Smooth muscle cell (in vitro differentiated cells): ENCODE data around the gene PEMT. TPM values are rescaled to one million over a fixed set of nuclear protein-coding genes. Genes with fewer than 3 reads are reported as not detected.

Source experiments
- DNase-seq: peaks from one replicate; lab custom pipeline; 2025; ENCODE audit not compliant: unreplicated experiment; lab: John Stamatoyannopoulos, UW
- H2AFZ ChIP-seq: fragments of 200-600 bp; sonication (generic); 2 replicates; pipeline ENCODE4 v1.6.0; 2016; ENCODE audit warnings: antibody characterized with exemption, low read depth, mild to moderate bottlenecking
- H3F3A ChIP-seq: fragments of 200-600 bp; sonication (generic); 2 replicates; pipeline ENCODE4 v1.6.0; 2017; ENCODE audit warnings: antibody characterized with exemption, low read depth
- H3K27ac ChIP-seq: fragments of 200-600 bp; sonication (generic); 2 replicates; pipeline ENCODE4 v1.5.1; 2016; ENCODE audit warnings: low read depth, mild to moderate bottlenecking
- H3K27me3 ChIP-seq: fragments of 200-600 bp; sonication (generic); 2 replicates; pipeline ENCODE4 v1.6.1; 2016; ENCODE audit warnings: low read depth, mild to moderate bottlenecking
- H3K36me3 ChIP-seq: fragments of 200-600 bp; sonication (generic); 2 replicates; pipeline ENCODE4 v1.5.1; 2016; ENCODE audit warnings: low read depth
- H3K4me1 ChIP-seq: fragments of 200-600 bp; sonication (generic); 2 replicates; pipeline ENCODE4 v1.5.1; 2016; ENCODE audit warnings: low read depth
- H3K4me2 ChIP-seq: fragments of 200-600 bp; sonication (generic); 2 replicates; pipeline ENCODE4 v1.6.0; 2016; ENCODE audit warnings: mild to moderate bottlenecking
- H3K4me3 ChIP-seq: fragments of 200-600 bp; sonication (generic); 2 replicates; pipeline ENCODE4 v1.5.1; 2016; ENCODE audit warnings: mild to moderate bottlenecking
- H3K79me2 ChIP-seq: fragments of 200-600 bp; sonication (generic); 2 replicates; pipeline ENCODE4 v1.6.0; 2016; ENCODE audit warnings: low read depth, mild to moderate bottlenecking
- H3K9ac ChIP-seq: fragments of 200-600 bp; sonication (generic); 2 replicates; pipeline ENCODE4 v1.6.0; 2016; ENCODE audit warnings: low read depth
- H3K9me3 ChIP-seq: fragments of 200-600 bp; sonication (generic); replicated peaks from 2 replicates; pipeline ENCODE4 v1.5.1; 2016; ENCODE audit warnings: low read depth
- H4K20me1 ChIP-seq: fragments of 200-600 bp; sonication (generic); 2 replicates; pipeline ENCODE4 v1.6.0; 2016; ENCODE audit warnings: low read depth
- CTCF ChIP-seq: fragments of 200-600 bp; sonication (generic); IDR thresholded peaks from 2 replicates; pipeline ENCODE4 v1.5.1; 2017; ENCODE audit warnings: borderline replicate concordance, mild to moderate bottlenecking, antibody characterized with exemption; ENCODE audit not compliant: insufficient read depth, poor library complexity, severe bottlenecking
- WGBS: methylation state at CpG from one replicate; pipeline ENCODE4 v1.1.7; 2016; ENCODE audit warnings: low lambda C conversion rate; 5-methylcytosine and 5-hydroxymethylcytosine counted together
- polyA plus RNA-seq: library from polyadenylated mRNA; unstranded; fragments of >200 nt; fragmentation: Nextera tagmentation; extraction: Ambion mirVana; gene quantifications from 2 replicates; pipeline ENCODE4 v1.2.1, GENCODE V29; 2016
- total RNA-seq: library from RNA; depleted of rRNA; stranded (reverse); fragments of >200 nt; gene quantifications from 2 replicates; pipeline ENCODE4 v1.2.3, GENCODE V29; 2014

The PEMT gene
- total and polyA plus RNA-seq, 2 experiments from 2014 or later: 43.8 to 69.9 TPM

- H3K36me3 ChIP-seq: no peaks in the 10 kb centered on the region
- H4K20me1 ChIP-seq: peaks cover 19% of the 10 kb centered on the region
- peaks cover 11% of the 10 kb centered on the region for H3K4me1 ChIP-seq
- no peak overlapping the region for H2AFZ ChIP-seq
- no peaks in the 10 kb centered on the region for H3F3A ChIP-seq
- DNase-seq: no peak
- no peak for TF ChIP-seq CTCF
- no peak overlapping the region for H3K4me3 ChIP-seq
- no peaks in the 10 kb centered on the region for H3K9me3 ChIP-seq
- H3K9ac ChIP-seq: no peak overlapping the region
- H3K4me2 ChIP-seq: peak overlapping the region; percentile 46
- 59% methylated on average over 21 of the region's 21 CpGs for WGBS
- peak overlapping the region; percentile 86 for H3K27ac ChIP-seq
- no peaks in the 10 kb centered on the region for H3K27me3 ChIP-seq
- no peaks in the 10 kb centered on the region for H3K79me2 ChIP-seq
These were observed 75.3 kb downstream of the PEMT start for GRCh38 chr17:17515934-17516930.

- no peaks in the 10 kb centered on the region for H3K79me2 ChIP-seq
- H3K36me3 ChIP-seq: no peaks in the 10 kb centered on the region
- H3F3A ChIP-seq: no peaks in the 10 kb centered on the region
- TF ChIP-seq CTCF: no peak
- H3K4me3 ChIP-seq: no peak overlapping the region
- WGBS: 61% methylated on average over 20 of the region's 21 CpGs
- no peak overlapping the region for H3K9ac ChIP-seq
- H3K27ac ChIP-seq: peak overlapping the region; percentile 86
- peak overlapping the region; percentile 18 for H2AFZ ChIP-seq
- no peaks in the 10 kb centered on the region for H3K9me3 ChIP-seq
- H3K27me3 ChIP-seq: no peaks in the 10 kb centered on the region
- no peak for DNase-seq
- peak overlapping the region; percentile 46 for H3K4me2 ChIP-seq
- peaks cover 11% of the 10 kb centered on the region for H3K4me1 ChIP-seq
- H4K20me1 ChIP-seq: peaks cover 21% of the 10 kb centered on the region
These were observed 76.2 kb downstream of the PEMT start for GRCh38 chr17:17514993-17515933.

GRCh38 chr17:17514361-17514992 is 77.0 kb downstream of the PEMT start:
- no peaks in the 10 kb centered on the region for H3F3A ChIP-seq
- H3K9me3 ChIP-seq: no peaks in the 10 kb centered on the region
- H3K36me3 ChIP-seq: no peaks in the 10 kb centered on the region
- H3K4me1 ChIP-seq: peaks cover 11% of the 10 kb centered on the region
- TF ChIP-seq CTCF: no peak
- no peaks in the 10 kb centered on the region for H3K27me3 ChIP-seq
- H3K27ac ChIP-seq: peak overlapping the region; percentile 86
- no peak overlapping the region for H3K9ac ChIP-seq
- H3K4me2 ChIP-seq: no peak overlapping the region
- no peak for DNase-seq
- no peak overlapping the region for H2AFZ ChIP-seq
- H3K79me2 ChIP-seq: no peaks in the 10 kb centered on the region
- no peak overlapping the region for H3K4me3 ChIP-seq
- H4K20me1 ChIP-seq: peaks cover 21% of the 10 kb centered on the region
- 92% methylated on average over 16 of the region's 16 CpGs for WGBS
